Suprapubic skin (tissue), 4 donors: ENCODE measurements around the gene MYH7B.

ENCODE experiments used
- EP300 ChIP-seq: sonication (generic); formaldehyde crosslinking; IDR thresholded peaks from one replicate; pipeline ENCODE4 v1.6.1; 2017; ENCODE audit warnings: antibody characterized with exemption
- POLR2AphosphoS5 ChIP-seq, 3 donors: sonication (generic); formaldehyde crosslinking; IDR thresholded peaks; one replicate each; pipeline ENCODE4 v1.6.1; 2017; ENCODE audit warnings: antibody characterized with exemption in 3 of 3
- TF ChIP-seq, protein P1 (sequence below), 2 donors: fragments of 200-600 bp in 1 of 2; fragments of 450-650 bp in 1 of 2; sonication (generic) in 1 of 2; IDR thresholded peaks; one replicate each; pipeline ENCODE4 v1.5.1; 2016 to 2019; ENCODE audit warnings: antibody characterized with exemption in 2 of 2, mild to moderate bottlenecking in 1 of 2, moderate library complexity in 1 of 2

DNA sequence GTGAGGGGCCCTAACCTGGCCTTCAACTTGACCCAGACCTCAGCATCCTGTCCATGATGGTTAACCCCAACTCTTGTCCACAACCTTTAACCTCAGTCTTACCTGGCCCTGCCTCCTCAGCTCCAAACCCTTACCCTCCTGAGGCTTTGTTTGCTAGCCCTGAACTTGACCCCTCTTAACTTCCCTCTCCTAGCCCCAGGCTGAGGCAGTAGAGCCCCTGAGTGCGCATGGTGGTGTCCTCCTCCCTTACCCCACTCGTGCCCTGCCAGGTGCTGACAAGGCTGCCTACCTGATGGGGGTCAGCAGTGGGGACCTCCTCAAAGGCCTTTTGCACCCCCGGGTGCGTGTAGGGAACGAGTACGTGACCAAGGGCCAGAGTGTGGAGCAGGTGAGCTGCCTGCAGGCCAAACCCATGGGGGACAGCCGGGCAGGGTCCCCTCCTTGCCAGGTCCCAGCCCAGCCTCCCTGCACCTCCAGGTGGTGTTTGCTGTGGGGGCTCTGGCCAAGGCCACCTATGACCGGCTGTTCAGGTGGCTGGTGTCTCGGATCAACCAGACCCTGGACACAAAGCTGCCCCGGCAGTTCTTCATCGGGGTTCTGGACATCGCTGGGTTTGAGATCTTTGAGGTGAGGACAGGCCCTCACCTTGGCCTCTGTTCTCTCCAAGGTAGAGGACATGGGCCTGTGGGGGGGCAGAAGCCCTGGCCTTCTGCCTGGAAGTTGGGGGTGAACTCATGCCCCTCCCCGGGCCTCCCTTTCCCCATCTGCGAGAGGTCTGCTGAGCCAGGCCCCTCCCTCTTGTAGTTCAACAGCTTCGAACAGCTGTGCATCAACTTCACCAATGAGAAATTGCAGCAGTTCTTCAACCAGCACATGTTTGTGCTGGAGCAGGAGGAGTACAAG is 31.9 kb downstream of the MYH7B start:
- TF ChIP-seq EP300 (no peak), POLR2AphosphoS5 (IDR thresholded peaks at IDR 0.05) (no peak)
- TF ChIP-seq, protein P1, sequence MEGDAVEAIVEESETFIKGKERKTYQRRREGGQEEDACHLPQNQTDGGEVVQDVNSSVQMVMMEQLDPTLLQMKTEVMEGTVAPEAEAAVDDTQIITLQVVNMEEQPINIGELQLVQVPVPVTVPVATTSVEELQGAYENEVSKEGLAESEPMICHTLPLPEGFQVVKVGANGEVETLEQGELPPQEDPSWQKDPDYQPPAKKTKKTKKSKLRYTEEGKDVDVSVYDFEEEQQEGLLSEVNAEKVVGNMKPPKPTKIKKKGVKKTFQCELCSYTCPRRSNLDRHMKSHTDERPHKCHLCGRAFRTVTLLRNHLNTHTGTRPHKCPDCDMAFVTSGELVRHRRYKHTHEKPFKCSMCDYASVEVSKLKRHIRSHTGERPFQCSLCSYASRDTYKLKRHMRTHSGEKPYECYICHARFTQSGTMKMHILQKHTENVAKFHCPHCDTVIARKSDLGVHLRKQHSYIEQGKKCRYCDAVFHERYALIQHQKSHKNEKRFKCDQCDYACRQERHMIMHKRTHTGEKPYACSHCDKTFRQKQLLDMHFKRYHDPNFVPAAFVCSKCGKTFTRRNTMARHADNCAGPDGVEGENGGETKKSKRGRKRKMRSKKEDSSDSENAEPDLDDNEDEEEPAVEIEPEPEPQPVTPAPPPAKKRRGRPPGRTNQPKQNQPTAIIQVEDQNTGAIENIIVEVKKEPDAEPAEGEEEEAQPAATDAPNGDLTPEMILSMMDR (IDR thresholded peaks at IDR 0.05) = no peak
